ENCODE data around the gene ASF1B. TPM values are rescaled to one million over a fixed set of nuclear protein-coding genes. Genes with fewer than 3 reads are reported as not detected.
"Not testable (repeated sequence)": the region's sequence is repeated elsewhere in the genome, so short reads cannot be mapped to it uniquely, and the experiment has no call there.

ASF1B gene
- total RNA-seq, 3 donors from 2014 or later (not counting 1 experiment from before 2014, with no cell fraction given): 4.5 to 5.5 (median 4.8) TPM

- 91% methylated on average over 8 of the region's 8 CpGs for WGBS (ENCODE audit: insufficient coverage)
- H3K27ac ChIP-seq (ENCODE audit: low read length): no peak overlapping the region
- DNase-seq (no peak), ATAC-seq (no peak)
- Mint-ChIP-seq H3K4me3 (no peak overlapping the region), H3K27me3 (ENCODE audit: low read depth in 2 of 2) (no peaks in the 10 kb centered on the region), H3K36me3 (no peaks in the 10 kb centered on the region), H3K9me3 (no peaks in the 10 kb centered on the region), H3K4me1 (peaks cover 10% of the 10 kb centered on the region in 2 donors), H3K27ac (no peak overlapping the region)
- no peaks in the 10 kb centered on the region for H3K9me3 ChIP-seq (ENCODE audit: control insufficient read depth, insufficient read depth, low read length)
- intact Hi-C loops (cut with micrococcal nuclease): no loop called here
- no peaks in the 10 kb centered on the region for H3K27me3 ChIP-seq (ENCODE audit: control insufficient read depth, insufficient read depth, low read length)
- no peaks in the 10 kb centered on the region for H3K4me1 ChIP-seq (ENCODE audit: control insufficient read depth, insufficient read depth, low read length)
- TF ChIP-seq, protein P1, sequence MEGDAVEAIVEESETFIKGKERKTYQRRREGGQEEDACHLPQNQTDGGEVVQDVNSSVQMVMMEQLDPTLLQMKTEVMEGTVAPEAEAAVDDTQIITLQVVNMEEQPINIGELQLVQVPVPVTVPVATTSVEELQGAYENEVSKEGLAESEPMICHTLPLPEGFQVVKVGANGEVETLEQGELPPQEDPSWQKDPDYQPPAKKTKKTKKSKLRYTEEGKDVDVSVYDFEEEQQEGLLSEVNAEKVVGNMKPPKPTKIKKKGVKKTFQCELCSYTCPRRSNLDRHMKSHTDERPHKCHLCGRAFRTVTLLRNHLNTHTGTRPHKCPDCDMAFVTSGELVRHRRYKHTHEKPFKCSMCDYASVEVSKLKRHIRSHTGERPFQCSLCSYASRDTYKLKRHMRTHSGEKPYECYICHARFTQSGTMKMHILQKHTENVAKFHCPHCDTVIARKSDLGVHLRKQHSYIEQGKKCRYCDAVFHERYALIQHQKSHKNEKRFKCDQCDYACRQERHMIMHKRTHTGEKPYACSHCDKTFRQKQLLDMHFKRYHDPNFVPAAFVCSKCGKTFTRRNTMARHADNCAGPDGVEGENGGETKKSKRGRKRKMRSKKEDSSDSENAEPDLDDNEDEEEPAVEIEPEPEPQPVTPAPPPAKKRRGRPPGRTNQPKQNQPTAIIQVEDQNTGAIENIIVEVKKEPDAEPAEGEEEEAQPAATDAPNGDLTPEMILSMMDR (IDR thresholded peaks at IDR 0.05): no peak
- peaks cover 1% of the 10 kb centered on the region for H3K36me3 ChIP-seq (ENCODE audit: control insufficient read depth, insufficient read depth, low read length)
- H3K4me3 ChIP-seq (ENCODE audit: low read length): no peak overlapping the region
Measured at GRCh38 chr19:14182476-14182875, 46.1 kb upstream of the ASF1B start.

GRCh38 chr19:14181906-14182305 is 45.5 kb upstream of the ASF1B start:
- ATAC-seq (no peak), DNase-seq (no peak)
- peaks cover 5% of the 10 kb centered on the region for H3K36me3 ChIP-seq (ENCODE audit: control insufficient read depth, insufficient read depth, low read length)
- TF ChIP-seq, protein P1 (IDR thresholded peaks at IDR 0.05): no peak
- no peaks in the 10 kb centered on the region for H3K27me3 Mint-ChIP-seq (ENCODE audit: low read depth in 2 of 2)
- no peak overlapping the region for H3K27ac ChIP-seq (ENCODE audit: low read length)
- no peaks in the 10 kb centered on the region for H3K9me3 ChIP-seq (ENCODE audit: control insufficient read depth, insufficient read depth, low read length)
- H3K27ac Mint-ChIP-seq: no peak overlapping the region
- no peaks in the 10 kb centered on the region for H3K27me3 ChIP-seq (ENCODE audit: control insufficient read depth, insufficient read depth, low read length)
- H3K36me3 Mint-ChIP-seq: no peaks in the 10 kb centered on the region
- no peaks in the 10 kb centered on the region for H3K9me3 Mint-ChIP-seq
- H3K4me3 ChIP-seq (ENCODE audit: low read length): no peak overlapping the region
- peaks cover 10% of the 10 kb centered on the region in 2 donors for H3K4me1 Mint-ChIP-seq
- no peaks in the 10 kb centered on the region for H3K4me1 ChIP-seq (ENCODE audit: control insufficient read depth, insufficient read depth, low read length)
- no peak overlapping the region for H3K4me3 Mint-ChIP-seq
- intact Hi-C loops (cut with micrococcal nuclease): no loop called here
- WGBS (ENCODE audit: insufficient coverage): 93% methylated on average over 6 of the region's 6 CpGs

DNA sequence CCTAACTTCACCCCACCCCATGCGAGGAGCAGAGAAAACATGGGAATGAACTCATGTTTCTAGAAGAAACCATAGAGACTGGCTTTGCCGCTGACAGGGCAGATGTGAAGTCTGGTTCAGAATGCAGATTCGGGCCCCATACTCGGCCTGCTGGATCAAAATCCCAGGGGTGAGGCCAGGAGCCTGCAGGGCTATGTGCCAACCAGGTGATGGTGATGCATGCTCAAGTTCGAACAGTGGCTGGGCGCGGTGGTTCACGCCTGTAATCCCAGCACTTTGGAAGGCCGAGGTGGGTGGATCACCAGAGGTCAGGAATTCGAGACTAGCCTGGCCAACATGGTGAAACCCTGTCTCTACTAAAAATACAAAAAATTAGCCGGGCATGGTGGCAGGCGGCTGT is 44.8 kb upstream of the ASF1B start:
- H3K27ac Mint-ChIP-seq; intact Hi-C loops (cut with micrococcal nuclease); H3K4me1 ChIP-seq (ENCODE audit: control insufficient read depth, insufficient read depth, low read length); DNase-seq; H3K36me3 ChIP-seq (ENCODE audit: control insufficient read depth, insufficient read depth, low read length); H3K27ac ChIP-seq (ENCODE audit: low read length); H3K9me3 Mint-ChIP-seq; H3K27me3 ChIP-seq (ENCODE audit: control insufficient read depth, insufficient read depth, low read length); H3K4me3 Mint-ChIP-seq; H3K4me3 ChIP-seq (ENCODE audit: low read length); ATAC-seq; H3K36me3 Mint-ChIP-seq; H3K9me3 ChIP-seq (ENCODE audit: control insufficient read depth, insufficient read depth, low read length); H3K27me3 Mint-ChIP-seq (ENCODE audit: low read depth in 2 of 2): not testable (repeated sequence)
- peaks cover 10% of the 10 kb centered on the region in 2 donors for H3K4me1 Mint-ChIP-seq
- WGBS (ENCODE audit: insufficient coverage): 91% methylated on average over 10 of the region's 12 CpGs

DNA sequence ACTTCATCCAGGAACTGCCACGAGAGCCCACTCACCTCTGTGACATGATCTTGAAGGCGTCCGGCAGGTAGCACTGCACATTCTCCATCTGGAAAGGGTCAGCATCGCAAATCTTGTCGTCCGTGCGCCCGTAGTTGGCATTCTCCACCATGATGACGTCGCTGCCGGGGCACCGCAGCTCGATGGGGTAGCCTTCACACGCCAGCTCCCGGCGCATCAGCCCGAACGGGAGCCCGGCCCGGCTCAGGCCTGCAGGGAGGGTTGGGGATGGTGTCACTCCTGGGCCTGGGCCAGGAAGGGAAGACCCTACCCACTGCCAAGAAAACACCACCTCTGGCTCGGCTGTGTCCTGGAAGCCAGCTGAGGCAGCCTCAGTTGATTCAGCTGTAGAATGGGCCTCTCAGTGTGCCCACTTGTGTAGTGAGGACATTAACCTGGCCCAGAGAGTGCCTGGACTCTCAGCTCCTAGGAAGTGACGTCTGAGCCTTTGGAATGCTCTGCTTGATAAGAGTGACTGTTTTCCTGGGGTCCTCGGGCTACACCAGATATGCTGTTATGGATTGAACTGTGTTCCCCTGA is 41.2 kb upstream of the ASF1B start:
- Mint-ChIP-seq H3K27me3 (ENCODE audit: low read depth in 2 of 2) (no peaks in the 10 kb centered on the region), H3K36me3 (no peaks in the 10 kb centered on the region), H3K27ac (no peak overlapping the region), H3K9me3 (no peaks in the 10 kb centered on the region), H3K4me1 (peaks cover 7 to 15% of the 10 kb centered on the region in 2 donors), H3K4me3 (no peak overlapping the region)
- no peak overlapping the region for H3K27ac ChIP-seq (ENCODE audit: low read length)
- no peak for DNase-seq
- no peak overlapping the region for H3K4me3 ChIP-seq (ENCODE audit: low read length)
- WGBS (ENCODE audit: insufficient coverage): 97% methylated on average over 23 of the region's 23 CpGs
- ATAC-seq: no peak
- no peaks in the 10 kb centered on the region for H3K9me3 ChIP-seq (ENCODE audit: control insufficient read depth, insufficient read depth, low read length)
- TF ChIP-seq, protein P1 (IDR thresholded peaks at IDR 0.05): no peak
- intact Hi-C loops (cut with micrococcal nuclease): no loop called here
- peaks cover 7% of the 10 kb centered on the region for H3K36me3 ChIP-seq (ENCODE audit: control insufficient read depth, insufficient read depth, low read length)
- no peaks in the 10 kb centered on the region for H3K27me3 ChIP-seq (ENCODE audit: control insufficient read depth, insufficient read depth, low read length)
- peaks cover 8% of the 10 kb centered on the region for H3K4me1 ChIP-seq (ENCODE audit: control insufficient read depth, insufficient read depth, low read length)

Data from natural killer cell (primary cell).